Measurements from ENCODE around the gene LCN1. TPM values are rescaled to one million over a fixed set of nuclear protein-coding genes. Genes with fewer than 3 reads are reported as not detected.

The LCN1 gene
- total and polyA plus RNA-seq, 10 donors: 0.09 TPM; not detected in 9

DNA sequence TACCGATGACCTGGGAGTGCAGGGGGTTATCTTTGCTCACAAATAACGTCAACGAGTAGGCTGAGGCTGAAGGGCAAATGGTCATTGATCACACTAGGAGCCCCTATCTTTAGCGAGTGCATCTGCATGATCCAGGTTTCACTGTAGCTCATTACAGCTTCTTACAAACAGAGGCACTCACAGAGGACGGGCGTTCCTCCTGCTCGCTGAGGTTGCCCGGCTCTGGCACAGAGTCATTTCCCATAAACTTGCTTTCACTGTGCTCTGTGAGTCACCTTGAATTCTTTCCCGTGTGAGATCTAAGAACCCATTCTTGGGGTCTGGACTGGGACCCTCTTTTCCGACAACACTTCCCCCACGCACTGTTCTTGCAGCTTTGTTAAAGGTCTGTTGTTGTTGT lies 38.4 kb downstream of the LCN1 start:
- TF ChIP-seq, protein P1, sequence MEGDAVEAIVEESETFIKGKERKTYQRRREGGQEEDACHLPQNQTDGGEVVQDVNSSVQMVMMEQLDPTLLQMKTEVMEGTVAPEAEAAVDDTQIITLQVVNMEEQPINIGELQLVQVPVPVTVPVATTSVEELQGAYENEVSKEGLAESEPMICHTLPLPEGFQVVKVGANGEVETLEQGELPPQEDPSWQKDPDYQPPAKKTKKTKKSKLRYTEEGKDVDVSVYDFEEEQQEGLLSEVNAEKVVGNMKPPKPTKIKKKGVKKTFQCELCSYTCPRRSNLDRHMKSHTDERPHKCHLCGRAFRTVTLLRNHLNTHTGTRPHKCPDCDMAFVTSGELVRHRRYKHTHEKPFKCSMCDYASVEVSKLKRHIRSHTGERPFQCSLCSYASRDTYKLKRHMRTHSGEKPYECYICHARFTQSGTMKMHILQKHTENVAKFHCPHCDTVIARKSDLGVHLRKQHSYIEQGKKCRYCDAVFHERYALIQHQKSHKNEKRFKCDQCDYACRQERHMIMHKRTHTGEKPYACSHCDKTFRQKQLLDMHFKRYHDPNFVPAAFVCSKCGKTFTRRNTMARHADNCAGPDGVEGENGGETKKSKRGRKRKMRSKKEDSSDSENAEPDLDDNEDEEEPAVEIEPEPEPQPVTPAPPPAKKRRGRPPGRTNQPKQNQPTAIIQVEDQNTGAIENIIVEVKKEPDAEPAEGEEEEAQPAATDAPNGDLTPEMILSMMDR (IDR thresholded peaks at IDR 0.05 in 8 of 11, conservative IDR thresholded peaks at IDR 0.05 in 3 of 11): no peak
- TF ChIP-seq POLR2AphosphoS5 (IDR thresholded peaks at IDR 0.05): no peak
- TF ChIP-seq POLR2A (IDR thresholded peaks at IDR 0.05): no peak
- peak; percentile 18 for DNase-seq
- 52 to 58% (median 54%) methylated on average over 11 of the region's 11 CpGs for WGBS, 5 donors
- Histone ChIP-seq H3K9me3 (no peaks in the 10 kb centered on the region), H3K4me1 (no peaks in the 10 kb centered on the region), H3K4me3 (no peak overlapping the region), H3K36me3 (no peaks in the 10 kb centered on the region), H3K27ac (no peak overlapping the region), H3K27me3 (replicated peaks in 1 of 7) (peaks cover 0 to 47% (median 0%) of the 10 kb centered on the region in 7 donors)
- intact Hi-C loops (cut with DNase I; ENCODE audit: low total_unique reads): no loop called here

- H3K9me3 ChIP-seq: no peaks in the 10 kb centered on the region
- DNase-seq: peak; percentile 51
- WGBS, 5 donors: 84 to 94% (median 89%) methylated on average over 13 to 20 of the region's 20 CpGs
- H3K4me3 ChIP-seq: no peak within 1 kb of the TSS
- H3K36me3 ChIP-seq: no peaks in the 10 kb centered on the region
- intact Hi-C loops (cut with DNase I; ENCODE audit: low total_unique reads): no loop called here
- TF ChIP-seq POLR2AphosphoS5 (IDR thresholded peaks at IDR 0.05) (no peak), POLR2A (IDR thresholded peaks at IDR 0.05) (no peak)
- TF ChIP-seq, protein P1 (IDR thresholded peaks at IDR 0.05 in 8 of 11, conservative IDR thresholded peaks at IDR 0.05 in 3 of 11): no peak
- no peak within 1 kb of the TSS for H3K27ac ChIP-seq
- H3K4me1 ChIP-seq: no peaks in the 10 kb centered on the region
- H3K27me3 ChIP-seq (replicated peaks in 1 of 7): peaks cover 0 to 67% (median 8%) of the 10 kb centered on the region in 7 donors
These were observed 40.4 kb downstream of the LCN1 start, which contains the start of gene PAEP for GRCh38 chr9:135561391-135562234. TSS of gene PAEP (plus strand) at chr9:135561756.

DNA sequence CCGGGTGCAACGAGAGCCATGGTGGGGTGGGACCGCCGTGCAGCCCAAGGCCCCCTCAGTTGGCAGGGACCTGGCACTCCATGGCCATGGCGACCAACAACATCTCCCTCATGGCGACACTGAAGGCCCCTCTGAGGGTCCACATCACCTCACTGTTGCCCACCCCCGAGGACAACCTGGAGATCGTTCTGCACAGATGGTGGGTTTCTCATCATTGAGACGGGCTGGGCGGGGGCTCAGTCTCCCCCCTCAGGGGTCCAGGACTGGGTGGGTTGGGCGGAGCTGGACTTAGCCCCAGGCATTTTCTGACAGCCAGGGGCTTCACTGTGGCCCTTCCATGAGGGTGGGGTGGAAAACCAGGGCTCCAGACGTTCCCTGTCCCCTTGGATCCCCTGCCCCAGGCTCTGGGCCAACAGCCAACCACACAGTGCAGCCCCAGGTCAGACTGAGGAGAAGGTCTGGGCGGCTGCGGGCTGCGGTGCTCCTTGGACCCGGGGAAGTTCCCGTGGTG lies 41.0 kb downstream of the LCN1 start:
- TF ChIP-seq POLR2AphosphoS5 (IDR thresholded peaks at IDR 0.05) (no peak), POLR2A (IDR thresholded peaks at IDR 0.05) (no peak)
- TF ChIP-seq, protein P1 (IDR thresholded peaks at IDR 0.05 in 8 of 11, conservative IDR thresholded peaks at IDR 0.05 in 3 of 11): no peak
- peak; percentile 41 for DNase-seq
- 85 to 91% (median 87%) methylated on average over 17 of the region's 17 CpGs for WGBS, 5 donors
- H3K9me3 ChIP-seq: no peaks in the 10 kb centered on the region
- peaks cover 0 to 71% (median 8%) of the 10 kb centered on the region in 7 donors for H3K27me3 ChIP-seq (replicated peaks in 1 of 7)
- H3K4me3 ChIP-seq: no peak overlapping the region
- no peak overlapping the region for H3K27ac ChIP-seq
- intact Hi-C loops (cut with DNase I; ENCODE audit: low total_unique reads): no loop called here
- H3K36me3 ChIP-seq: no peaks in the 10 kb centered on the region
- no peaks in the 10 kb centered on the region for H3K4me1 ChIP-seq

GRCh38 chr9:135563039-135563476 lies 41.8 kb downstream of the LCN1 start:
- 83 to 93% (median 87%) methylated on average over 1 of the region's 1 CpG for WGBS, 5 donors

More at GRCh38 chr9:135563039-135563476, 41.8 kb downstream of the LCN1 start:
- Histone ChIP-seq H3K36me3 (no peaks in the 10 kb centered on the region), H3K4me3 (no peak overlapping the region), H3K9me3 (no peaks in the 10 kb centered on the region), H3K27ac (no peak overlapping the region), H3K4me1 (no peaks in the 10 kb centered on the region), H3K27me3 (replicated peaks in 1 of 7) (peaks cover 0 to 75% (median 8%) of the 10 kb centered on the region in 7 donors)
- intact Hi-C loops (cut with DNase I; ENCODE audit: low total_unique reads): no loop called here
- TF ChIP-seq, protein P1 (IDR thresholded peaks at IDR 0.05 in 8 of 11, conservative IDR thresholded peaks at IDR 0.05 in 3 of 11): no peak
- TF ChIP-seq POLR2A (IDR thresholded peaks at IDR 0.05) (no peak), POLR2AphosphoS5 (IDR thresholded peaks at IDR 0.05) (no peak)
- DNase-seq: peak; percentile 38
